Hepatocyte (in vitro differentiated cells): ENCODE results near the gene UNKL.

Experiments
- CTCF ChIP-seq: fragments of 200-600 bp; sonication (generic); IDR thresholded peaks from 2 replicates; pipeline ENCODE4 v1.5.1; 2016; ENCODE audit warnings: antibody characterized with exemption, mild to moderate bottlenecking; ENCODE audit not compliant: poor library complexity
- EZH2 ChIP-seq: fragments of 200-600 bp; sonication (generic); IDR thresholded peaks from 2 replicates; pipeline ENCODE4 v1.6.1; 2016; ENCODE audit warnings: antibody characterized with exemption, mild to moderate bottlenecking, borderline replicate concordance

GRCh38 chr16:1355591-1355990 lies 58.9 kb downstream of the UNKL start:
- no peak for TF ChIP-seq CTCF
- TF ChIP-seq EZH2: no peak
